Mucosa of descending colon (tissue), 3 donors: Measurements from ENCODE around the gene EXOC3L1. TPM values are rescaled to one million over a fixed set of nuclear protein-coding genes. Genes with fewer than 3 reads are reported as not detected.

Experiments used
- ATAC-seq: fragments of 200-7000 bp; cut with Tn5 transposase; one replicate; pipeline ENCODE4 v1.9.1; 2020; ENCODE audit warnings: mild to moderate bottlenecking, moderate library complexity
- DNase-seq, 3 donors: peaks; one replicate each; pipeline ENCODE4 v3.0.0-alpha.2; 2020
- H3K36me3 ChIP-seq: fragments of 200-600 bp; one replicate; pipeline ENCODE4 v1.8.0; 2021; ENCODE audit warnings: low read depth, mild to moderate bottlenecking
- H3K4me1 ChIP-seq: fragments of 200-600 bp; one replicate; pipeline ENCODE4 v1.8.0; 2021; ENCODE audit warnings: low read depth, mild to moderate bottlenecking
- H3K4me3 ChIP-seq: fragments of 200-600 bp; one replicate; pipeline ENCODE4 v1.8.0; 2021; ENCODE audit warnings: mild to moderate bottlenecking
- H3K9me3 ChIP-seq: fragments of 200-600 bp; one replicate; pipeline ENCODE4 v1.8.0; 2021; ENCODE audit warnings: mild to moderate bottlenecking
- CTCF ChIP-seq: fragments of 200-600 bp; IDR thresholded peaks from one replicate; pipeline ENCODE4 v1.8.0; 2022; ENCODE audit warnings: antibody characterized with exemption, mild to moderate bottlenecking
- intact Hi-C, 2 donors: fragments of 100-400 bp; cut with DNase I in 1 of 2; cut with micrococcal nuclease in 1 of 2; formaldehyde crosslinking; loops; one replicate each; pipeline versions ENCODE4 v1.11.0 to v1.11.1; 2022; cut with DNase I, micrococcal nuclease
- long read RNA-seq, 2 donors: library from polyadenylated mRNA; unstranded; transcript quantifications; one replicate each; pipeline ENCODE4 v2.0.0, GENCODE V29; 2019 to 2021
- total RNA-seq, 3 donors: library from RNA; stranded (reverse); fragmentation: NEBNext Ultra II Directional in 2 of 3; extraction: Animal tissue kit (Norgen Biotek cat#: 25700) in 2 of 3; gene quantifications; one replicate each; pipeline versions ENCODE4 v1.2.1 to v1.2.4, GENCODE V29; 2021 to 2023
- donor health status: DM: no; HTN: no; CAD: no; lungs with moderate emphysema.
- donor health status: DM: no; HTN: no; CAD: no.
- donor health status: DM: no; HTN: yes; CAD: no.

EXOC3L1 gene
- 1 to 10 TPM; 2.6 to 6.8 (median 2.7) TPM for total RNA-seq
- long read RNA-seq, donor 1, partial matches to known transcripts: 1 of 5 reads
- long read RNA-seq, donor 1, other reads (novel, unspliced or antisense): 3 of 5 reads
- long read RNA-seq, donor 2, partial matches to known transcripts: 1 of 7 reads
- long read RNA-seq, donor 2, other reads (novel, unspliced or antisense): 4 of 7 reads

GRCh38 chr16:67190041-67190440 is at the start of gene EXOC3L1:
Gene EXOC3L1 (minus strand): TSS chr16:67190136. CDS start chr16:67189676, 460 bp downstream.
- no peak for TF ChIP-seq CTCF
- DNase-seq (no peak), ATAC-seq (no peak)
- intact Hi-C loops: no loop called here
- Histone ChIP-seq H3K36me3 (no peaks in the 10 kb centered on the region), H3K9me3 (no peaks in the 10 kb centered on the region), H3K4me3 (no peak within 1 kb of the TSS), H3K4me1 (peaks cover 30% of the 10 kb centered on the region)

- H3K36me3 ChIP-seq: peaks cover 8% of the 10 kb centered on the region
- H3K9me3 ChIP-seq: no peaks in the 10 kb centered on the region
- intact Hi-C loops: no loop called here
- DNase-seq (peak in 2 of 3 donors; percentile 20 to 29), ATAC-seq (no peak)
- no peak overlapping the region for H3K4me3 ChIP-seq
- TF ChIP-seq CTCF: no peak
- H3K4me1 ChIP-seq: peaks cover 32% of the 10 kb centered on the region
Observed at GRCh38 chr16:67238806-67239470, 49.0 kb upstream of the EXOC3L1 start.

GRCh38 chr16:67238278-67238575 is 48.3 kb upstream of the EXOC3L1 start:
- Histone ChIP-seq H3K4me3 (no peak overlapping the region), H3K4me1 (peaks cover 26% of the 10 kb centered on the region), H3K9me3 (no peaks in the 10 kb centered on the region), H3K36me3 (peaks cover 8% of the 10 kb centered on the region)
- DNase-seq (no peak), ATAC-seq (no peak)
- no peak for TF ChIP-seq CTCF
- intact Hi-C loops: no loop called here

GRCh38 chr16:67237396-67238277 is 47.7 kb upstream of the EXOC3L1 start:
- TF ChIP-seq CTCF: no peak
- intact Hi-C loops: no loop called here
- no peak for ATAC-seq
- H3K4me3 ChIP-seq: no peak overlapping the region
- H3K4me1 ChIP-seq: peaks cover 24% of the 10 kb centered on the region
- H3K9me3 ChIP-seq: no peaks in the 10 kb centered on the region
- peaks cover 8% of the 10 kb centered on the region for H3K36me3 ChIP-seq
- peak in 2 of 3 donors; percentile 15 to 52 for DNase-seq

- Histone ChIP-seq H3K4me1 (peaks cover 16% of the 10 kb centered on the region), H3K9me3 (no peaks in the 10 kb centered on the region), H3K4me3 (no peak overlapping the region), H3K36me3 (peaks cover 8% of the 10 kb centered on the region)
- peak; percentile 55 to 73 (median 72) for DNase-seq
- intact Hi-C loops: no loop called here
- peak; percentile 67 for ATAC-seq
- TF ChIP-seq CTCF: no peak
Observed at GRCh38 chr16:67236563-67237395, 46.8 kb upstream of the EXOC3L1 start.
